ENCODE results near the gene HOXC9.

HOXC9 gene

GRCh38 chr12:54025499-54026405 lies 25.8 kb downstream of the HOXC9 start:
- no peak for DNase-seq (ENCODE audit: low read depth in 1 of 2, low spot score in 1 of 2)

- DNase-seq (ENCODE audit: low read depth in 1 of 2, low spot score in 1 of 2): no peak
Observed at GRCh38 chr12:54026640-54027441, 26.9 kb downstream of the HOXC9 start.

DNA sequence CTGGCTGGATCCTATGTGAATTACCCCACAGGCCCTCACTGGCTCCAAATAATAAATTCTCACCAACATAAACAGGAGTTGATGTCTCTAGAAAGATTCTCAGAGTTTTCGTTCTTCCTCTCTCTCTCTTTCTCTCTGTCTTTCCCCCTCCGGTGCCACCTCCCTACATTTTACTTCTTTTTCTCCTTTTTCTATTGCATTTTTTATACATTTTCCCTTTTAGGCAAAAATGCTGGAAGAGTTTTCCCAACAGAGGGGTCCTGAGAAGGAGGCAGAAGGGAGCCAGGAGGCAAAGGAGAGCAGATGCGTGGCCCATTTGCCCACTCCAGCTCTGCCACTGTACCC lies 27.5 kb downstream of the HOXC9 start:
- DNase-seq (ENCODE audit: low read depth in 1 of 2, low spot score in 1 of 2): no peak

GRCh38 chr12:54028314-54029201 lies 28.6 kb downstream of the HOXC9 start, which contains the start of gene HOXC6:
Gene HOXC6 (plus strand): TSS chr12:54028440. CDS start chr12:54028522, 82 bp downstream.
- no peak for DNase-seq (ENCODE audit: low read depth in 1 of 2, low spot score in 1 of 2)

DNA sequence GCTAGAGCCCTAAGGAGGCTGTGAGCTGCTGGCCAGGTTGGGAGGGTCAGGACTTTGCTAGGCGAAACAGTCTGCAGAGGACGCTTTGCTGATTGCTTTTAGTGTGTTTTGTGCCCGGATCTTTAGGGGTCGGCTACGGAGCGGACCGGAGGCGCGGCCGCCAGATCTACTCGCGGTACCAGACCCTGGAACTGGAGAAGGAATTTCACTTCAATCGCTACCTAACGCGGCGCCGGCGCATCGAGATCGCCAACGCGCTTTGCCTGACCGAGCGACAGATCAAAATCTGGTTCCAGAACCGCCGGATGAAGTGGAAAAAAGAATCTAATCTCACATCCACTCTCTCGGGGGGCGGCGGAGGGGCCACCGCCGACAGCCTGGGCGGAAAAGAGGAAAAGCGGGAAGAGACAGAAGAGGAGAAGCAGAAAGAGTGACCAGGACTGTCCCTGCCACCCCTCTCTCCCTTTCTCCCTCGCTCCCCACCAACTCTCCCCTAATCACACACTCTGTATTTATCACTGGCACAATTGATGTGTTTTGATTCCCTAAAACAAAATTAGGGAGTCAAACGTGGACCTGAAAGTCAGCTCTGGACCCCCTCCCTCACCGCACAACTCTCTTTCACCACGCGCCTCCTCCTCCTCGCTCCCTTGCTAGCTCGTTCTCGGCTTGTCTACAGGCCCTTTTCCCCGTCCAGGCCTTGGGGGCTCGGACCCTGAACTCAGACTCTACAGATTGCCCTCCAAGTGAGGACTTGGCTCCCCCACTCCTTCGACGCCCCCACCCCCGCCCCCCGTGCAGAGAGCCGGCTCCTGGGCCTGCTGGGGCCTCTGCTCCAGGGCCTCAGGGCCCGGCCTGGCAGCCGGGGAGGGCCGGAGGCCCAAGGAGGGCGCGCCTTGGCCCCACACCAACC lies 29.8 kb downstream of the HOXC9 start:
- DNase-seq (ENCODE audit: low read depth in 1 of 2, low spot score in 1 of 2): no peak

- DNase-seq (ENCODE audit: low read depth in 1 of 2, low spot score in 1 of 2): no peak
Observed at GRCh38 chr12:54030442-54030801, 30.5 kb downstream of the HOXC9 start.

- DNase-seq (ENCODE audit: low read depth in 1 of 2, low spot score in 1 of 2): no peak
Observed at GRCh38 chr12:54030889-54031471, 31.0 kb downstream of the HOXC9 start.

- no peak for DNase-seq (ENCODE audit: low read depth in 1 of 2, low spot score in 1 of 2)
Observed at GRCh38 chr12:54031480-54031879, 31.5 kb downstream of the HOXC9 start.

DNA sequence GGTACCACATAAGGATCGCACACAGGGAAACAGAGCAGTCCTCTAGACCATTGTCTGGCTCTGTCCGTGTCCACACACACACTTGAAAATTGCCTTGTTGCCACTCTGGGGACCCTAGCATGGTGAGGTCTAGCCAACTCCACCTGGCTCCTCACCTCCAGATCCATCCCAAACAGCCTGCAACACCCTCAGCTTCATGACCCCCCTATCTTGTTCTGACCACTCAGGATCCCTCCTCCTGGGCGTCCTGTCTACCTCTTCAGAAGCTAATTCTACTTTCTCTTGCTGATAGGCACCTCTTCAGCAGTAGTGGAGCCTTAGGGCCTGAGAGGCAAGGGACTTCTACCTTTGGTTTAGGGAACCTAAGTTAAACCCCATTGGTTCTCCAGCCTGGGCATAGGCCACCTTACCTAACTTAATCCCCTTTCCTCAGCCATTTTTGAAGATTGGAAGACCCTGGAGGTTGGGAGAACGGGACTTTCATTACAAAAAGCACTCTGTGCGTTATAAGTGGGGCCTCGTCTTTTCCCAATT lies 32.2 kb downstream of the HOXC9 start:
- DNase-seq (ENCODE audit: low read depth in 1 of 2, low spot score in 1 of 2): no peak

DNA sequence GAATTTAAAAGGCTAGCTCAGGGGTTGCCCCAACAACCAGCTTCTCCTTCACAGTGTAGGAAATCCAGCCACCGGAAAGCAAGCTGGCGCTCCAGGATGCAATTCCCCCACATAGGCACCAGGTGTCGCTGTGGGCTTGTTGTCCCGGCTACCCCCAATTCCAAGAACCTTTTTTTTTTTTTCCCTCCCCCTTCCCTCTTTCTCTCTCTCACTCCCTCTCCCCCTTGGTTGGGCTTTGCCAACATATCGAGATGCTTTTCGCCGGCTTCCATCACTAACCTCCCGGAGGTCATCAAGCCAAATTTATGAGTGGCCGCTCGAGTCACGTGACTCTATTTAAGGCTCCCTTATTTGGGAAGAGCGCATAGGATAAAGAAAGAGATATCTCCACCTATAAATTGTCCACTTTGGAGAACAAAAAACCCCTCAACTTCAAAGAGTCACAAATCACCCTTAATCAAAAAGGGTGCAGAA lies 32.7 kb downstream of the HOXC9 start, which contains the start of gene HOXC5:
Gene HOXC5 (plus strand): TSS at position 424 of the 474 bp plus-strand sequence. CDS start 73 bp downstream, outside the sequence.
- peak in 1 of 2 donors; percentile 30 for DNase-seq (ENCODE audit: low read depth in 1 of 2, low spot score in 1 of 2)

DNA sequence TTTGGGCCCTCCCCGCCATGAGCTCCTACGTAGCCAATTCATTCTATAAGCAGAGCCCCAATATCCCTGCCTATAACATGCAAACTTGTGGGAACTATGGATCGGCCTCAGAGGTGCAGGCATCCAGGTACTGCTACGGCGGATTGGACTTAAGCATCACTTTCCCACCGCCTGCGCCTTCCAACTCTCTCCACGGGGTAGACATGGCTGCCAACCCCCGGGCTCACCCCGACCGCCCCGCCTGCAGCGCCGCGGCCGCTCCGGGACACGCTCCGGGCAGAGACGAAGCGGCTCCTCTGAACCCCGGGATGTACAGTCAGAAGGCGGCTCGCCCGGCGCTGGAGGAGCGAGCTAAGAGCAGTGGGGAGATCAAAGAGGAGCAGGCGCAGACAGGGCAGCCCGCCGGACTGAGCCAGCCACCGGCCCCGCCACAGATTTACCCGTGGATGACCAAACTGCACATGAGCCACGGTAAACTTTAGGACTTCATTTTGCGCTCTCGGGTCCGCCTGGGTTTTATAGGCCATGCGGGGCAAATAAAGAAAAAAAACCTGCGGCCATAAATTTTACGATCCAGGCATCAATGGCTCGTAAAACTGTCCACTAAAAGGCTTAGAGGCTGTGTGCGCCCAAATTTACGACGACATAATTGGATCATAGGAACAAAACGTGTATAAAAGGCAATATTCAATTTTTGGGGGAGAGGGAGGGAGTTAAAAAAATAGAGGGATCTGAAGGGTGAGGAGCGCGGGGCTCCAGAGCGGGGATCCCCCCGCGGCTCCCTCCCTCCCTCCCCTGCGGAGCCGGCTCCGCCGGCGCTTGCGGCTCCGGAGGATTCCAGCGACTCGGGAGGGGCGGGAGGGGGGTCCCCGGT lies 33.4 kb downstream of the HOXC9 start:
- no peak for DNase-seq (ENCODE audit: low read depth in 1 of 2, low spot score in 1 of 2)

DNA sequence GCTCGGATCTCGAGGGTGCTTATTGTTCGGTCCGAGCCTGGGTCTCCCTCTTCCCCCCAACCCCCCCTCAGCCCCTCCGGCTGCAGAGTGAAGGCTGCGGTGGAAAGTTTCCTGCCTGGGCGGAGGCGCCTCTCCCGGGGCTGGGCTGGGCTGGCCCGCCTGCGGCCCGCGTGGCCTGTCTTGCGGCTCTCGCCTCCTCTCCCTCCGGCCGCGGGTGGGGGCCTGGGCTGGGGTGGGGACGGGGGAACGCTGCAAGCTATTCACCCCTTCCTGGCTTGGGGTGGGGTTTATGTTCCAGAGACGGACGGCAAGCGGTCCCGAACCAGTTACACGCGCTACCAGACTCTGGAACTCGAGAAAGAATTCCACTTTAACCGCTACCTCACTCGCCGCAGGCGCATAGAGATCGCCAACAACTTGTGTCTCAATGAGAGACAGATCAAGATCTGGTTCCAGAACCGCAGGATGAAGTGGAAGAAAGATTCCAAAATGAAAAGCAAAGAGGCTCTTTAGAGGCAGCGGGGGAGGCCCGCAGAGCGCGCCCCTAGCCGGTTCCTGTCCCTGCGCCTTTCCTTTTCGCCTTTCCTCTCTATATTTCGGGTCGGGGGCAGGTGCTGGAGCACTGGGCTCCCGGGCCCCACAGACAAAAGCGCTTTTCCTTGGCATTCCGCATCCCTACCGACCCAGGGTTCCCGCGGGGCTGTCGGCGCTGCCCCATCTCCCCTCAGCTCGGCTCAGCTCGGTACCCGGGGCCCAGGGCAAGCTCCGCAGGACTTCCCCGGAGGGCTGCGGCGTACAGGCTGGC lies 34.2 kb downstream of the HOXC9 start:
- DNase-seq (ENCODE audit: low read depth in 1 of 2, low spot score in 1 of 2): no peak

DNA sequence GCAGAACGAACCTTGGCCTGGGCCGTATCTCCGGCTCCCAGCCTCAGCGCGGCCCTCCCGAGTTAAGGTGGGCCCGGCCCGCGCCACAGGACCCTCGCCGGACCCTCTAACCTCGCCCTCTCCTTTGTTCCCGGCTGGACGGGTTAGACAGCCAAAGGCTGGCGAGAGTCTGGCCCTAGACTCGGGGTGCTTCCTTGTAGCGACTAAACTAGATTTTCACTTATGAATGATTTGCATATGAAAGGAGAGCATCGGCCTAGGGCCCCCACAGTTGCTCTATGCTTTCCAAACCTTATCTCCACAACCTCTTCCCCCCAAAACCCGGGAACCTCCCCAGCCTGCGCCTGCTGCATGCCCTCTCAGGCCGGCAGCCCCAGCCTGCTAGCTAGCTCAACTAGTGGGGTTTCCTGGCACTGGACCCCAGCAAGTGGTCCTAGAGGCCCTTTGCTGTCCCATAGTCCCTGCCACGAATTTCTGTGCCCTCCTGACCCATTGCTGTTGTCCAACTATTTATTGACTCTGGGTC lies 34.9 kb downstream of the HOXC9 start:
- DNase-seq (ENCODE audit: low read depth in 1 of 2, low spot score in 1 of 2): no peak

DNA sequence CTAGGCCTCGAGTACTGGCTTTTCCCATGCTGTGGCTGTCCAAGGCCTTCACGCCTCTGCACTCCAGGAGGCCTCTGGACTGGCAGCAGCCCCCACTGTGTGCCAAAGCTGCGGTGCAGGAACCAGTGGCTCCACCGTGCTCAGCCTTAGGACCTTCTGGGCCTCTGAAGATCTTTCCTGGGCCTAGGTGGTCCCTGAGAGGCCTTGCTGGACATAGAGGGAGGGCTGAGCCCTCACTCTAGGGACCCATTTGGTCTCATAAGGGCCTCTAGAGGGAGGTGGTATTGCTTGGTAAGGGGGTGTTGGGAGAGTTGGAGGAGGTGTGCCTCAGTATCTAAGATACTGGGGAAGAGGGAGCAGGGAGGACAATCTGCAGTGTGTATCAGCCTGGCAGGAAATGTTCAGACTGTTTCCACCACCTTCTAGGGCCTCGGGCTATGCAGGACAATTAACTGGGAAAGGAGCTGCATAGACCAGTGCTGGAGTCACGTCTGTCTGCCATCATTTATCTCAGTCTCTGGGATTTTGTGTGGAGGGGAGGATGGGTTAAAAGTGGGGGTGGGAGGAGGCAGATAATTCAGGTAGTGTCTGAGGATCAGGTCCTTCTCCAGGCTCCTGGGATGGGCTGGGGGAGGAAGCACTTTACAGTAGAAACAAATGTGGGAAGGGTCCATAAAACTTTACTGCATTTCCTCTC lies 35.8 kb downstream of the HOXC9 start:
- no peak for DNase-seq (ENCODE audit: low read depth in 1 of 2, low spot score in 1 of 2)

DNA sequence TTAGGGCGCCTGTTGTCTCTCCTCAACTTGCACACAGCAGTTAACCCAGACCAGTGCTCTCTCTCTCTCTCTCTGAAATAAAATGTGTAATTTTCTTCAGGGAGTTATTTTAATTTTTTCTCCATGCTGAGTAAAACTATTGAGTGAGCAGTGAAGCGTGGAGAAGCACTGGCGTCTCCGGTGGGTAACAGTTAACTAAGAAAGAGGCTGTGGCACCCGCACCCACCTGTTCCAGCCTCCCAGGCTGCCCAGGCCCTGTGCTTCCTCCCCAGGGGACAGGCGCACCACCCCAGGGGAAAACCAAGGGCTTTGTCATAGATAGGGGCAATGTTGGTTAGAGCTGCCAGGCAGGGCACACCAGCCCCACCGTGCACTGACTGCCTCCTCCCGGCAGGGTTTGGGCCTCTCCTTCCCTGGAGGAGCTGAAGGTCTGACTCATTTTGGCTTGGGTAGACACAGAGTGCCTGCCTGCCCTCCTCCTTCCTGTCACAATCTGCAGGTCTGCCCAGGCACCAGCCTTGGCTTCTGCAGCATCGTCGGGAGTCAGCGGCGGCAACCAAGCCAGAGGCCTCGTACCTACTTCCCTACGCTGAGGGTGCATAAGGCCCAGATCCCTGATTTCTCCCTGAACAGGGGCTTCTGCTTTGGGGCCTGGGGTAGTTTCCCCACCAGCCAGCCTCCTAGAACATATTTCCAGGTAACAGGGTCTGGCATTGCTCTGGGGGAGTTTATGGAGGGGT lies 36.8 kb downstream of the HOXC9 start:
- no peak for DNase-seq (ENCODE audit: low read depth in 1 of 2, low spot score in 1 of 2)
